ENCODE data around the gene SMAD1. TPM values are rescaled to one million over a fixed set of nuclear protein-coding genes. Genes with fewer than 3 reads are reported as not detected.

Gene SMAD1
- total and polyA plus RNA-seq, 8 donors: 2.6 to 19.3 (median 14.0) TPM

DNA sequence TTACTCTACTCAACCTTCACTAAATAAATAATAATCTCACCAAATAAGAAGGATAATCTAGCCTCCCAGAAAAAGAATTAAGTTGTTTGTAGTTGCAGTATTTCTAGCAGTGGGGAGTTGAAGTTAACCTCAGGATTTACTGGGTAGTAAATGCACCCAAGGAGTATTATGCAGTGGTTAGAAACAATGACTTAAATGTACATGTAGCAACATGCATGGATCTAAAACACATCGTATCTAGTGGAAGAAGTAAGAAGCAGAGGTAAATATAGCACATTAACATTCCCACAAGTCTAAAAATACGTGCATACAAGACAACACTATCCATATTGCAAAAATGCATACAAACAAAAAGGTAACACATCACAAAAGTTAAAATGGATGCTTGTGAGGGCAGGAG is 44.2 kb upstream of the SMAD1 start:
- no peaks in the 10 kb centered on the region for H3K36me3 ChIP-seq
- H3K4me1 ChIP-seq: no peaks in the 10 kb centered on the region
- 77 to 90% methylated on average over 2 of the region's 2 CpGs for WGBS, 2 donors
- FAIRE-seq (no peak), ATAC-seq (no peak), DNase-seq (no peak)
- intact Hi-C loops (cut with DNase I): no loop called here
- no peaks in the 10 kb centered on the region for H3K9me3 ChIP-seq
- TF ChIP-seq, protein P1, sequence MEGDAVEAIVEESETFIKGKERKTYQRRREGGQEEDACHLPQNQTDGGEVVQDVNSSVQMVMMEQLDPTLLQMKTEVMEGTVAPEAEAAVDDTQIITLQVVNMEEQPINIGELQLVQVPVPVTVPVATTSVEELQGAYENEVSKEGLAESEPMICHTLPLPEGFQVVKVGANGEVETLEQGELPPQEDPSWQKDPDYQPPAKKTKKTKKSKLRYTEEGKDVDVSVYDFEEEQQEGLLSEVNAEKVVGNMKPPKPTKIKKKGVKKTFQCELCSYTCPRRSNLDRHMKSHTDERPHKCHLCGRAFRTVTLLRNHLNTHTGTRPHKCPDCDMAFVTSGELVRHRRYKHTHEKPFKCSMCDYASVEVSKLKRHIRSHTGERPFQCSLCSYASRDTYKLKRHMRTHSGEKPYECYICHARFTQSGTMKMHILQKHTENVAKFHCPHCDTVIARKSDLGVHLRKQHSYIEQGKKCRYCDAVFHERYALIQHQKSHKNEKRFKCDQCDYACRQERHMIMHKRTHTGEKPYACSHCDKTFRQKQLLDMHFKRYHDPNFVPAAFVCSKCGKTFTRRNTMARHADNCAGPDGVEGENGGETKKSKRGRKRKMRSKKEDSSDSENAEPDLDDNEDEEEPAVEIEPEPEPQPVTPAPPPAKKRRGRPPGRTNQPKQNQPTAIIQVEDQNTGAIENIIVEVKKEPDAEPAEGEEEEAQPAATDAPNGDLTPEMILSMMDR (IDR thresholded peaks at IDR 0.05): no peak
- H3K4me3 ChIP-seq: no peak overlapping the region
- no peaks in the 10 kb centered on the region for H3K27me3 ChIP-seq
- H3K27ac ChIP-seq: no peak overlapping the region

DNA sequence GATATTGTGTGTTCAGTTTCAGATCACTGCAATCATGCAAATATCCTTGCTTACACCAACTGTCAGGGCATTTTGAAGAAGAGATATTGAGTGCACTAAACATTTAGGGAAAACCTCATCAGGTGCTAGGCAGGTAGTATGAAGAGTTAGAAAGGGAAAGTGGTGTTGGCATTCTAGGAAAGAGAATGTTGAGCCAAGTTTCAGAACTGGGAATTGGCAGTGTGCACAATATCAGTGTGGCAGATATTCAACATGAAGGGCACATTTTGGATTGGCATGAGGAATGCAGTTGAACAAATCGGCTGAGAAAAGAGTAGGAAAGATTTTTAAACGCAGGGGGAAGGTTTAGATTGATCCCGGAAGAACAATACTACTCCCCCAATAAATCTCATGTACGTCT is 43.4 kb upstream of the SMAD1 start:
- intact Hi-C loops (cut with DNase I): no loop called here
- Histone ChIP-seq H3K27me3 (no peaks in the 10 kb centered on the region), H3K4me1 (no peaks in the 10 kb centered on the region), H3K9me3 (no peaks in the 10 kb centered on the region), H3K4me3 (no peak overlapping the region), H3K36me3 (no peaks in the 10 kb centered on the region), H3K27ac (no peak overlapping the region)
- WGBS, 2 donors: 63 to 64% methylated on average over 4 of the region's 4 CpGs
- TF ChIP-seq, protein P1 (IDR thresholded peaks at IDR 0.05): no peak
- FAIRE-seq: no peak
- no peak for ATAC-seq
- DNase-seq: no peak

DNA sequence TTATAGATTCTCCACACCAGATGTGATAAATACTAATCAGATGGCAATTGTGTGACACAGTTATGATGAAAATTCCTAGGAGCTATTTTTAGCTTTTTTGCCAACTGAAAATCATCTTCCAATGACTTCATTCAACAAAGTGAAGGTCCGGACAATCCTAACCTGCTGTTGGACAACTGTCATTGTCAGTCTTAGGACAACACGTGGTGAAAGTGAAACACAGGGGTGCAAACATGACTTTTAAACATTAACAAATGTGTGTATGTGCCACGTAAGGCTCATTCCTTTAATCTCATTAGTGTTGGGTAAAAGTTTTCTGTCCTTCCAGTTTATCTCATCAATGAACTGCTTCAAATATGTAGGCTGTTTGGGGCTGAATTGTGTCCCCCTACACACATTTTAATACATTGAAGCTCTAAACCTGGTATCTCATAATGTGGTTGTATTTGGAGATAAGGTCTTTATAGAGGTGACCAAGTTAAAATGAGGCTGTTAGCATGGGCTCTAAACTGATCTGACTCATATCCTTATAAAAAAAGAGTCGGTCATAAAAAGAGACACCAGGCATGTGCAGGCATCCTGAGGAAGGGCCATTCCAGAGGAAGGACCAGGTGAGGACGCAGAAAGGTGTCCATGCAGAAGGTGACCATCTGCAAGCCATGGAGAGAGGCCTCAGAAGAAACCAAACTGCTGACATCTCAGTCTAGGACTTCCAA is 41.2 kb upstream of the SMAD1 start:
- H3K9me3 ChIP-seq: no peaks in the 10 kb centered on the region
- H3K4me3 ChIP-seq: no peak overlapping the region
- H3K27ac ChIP-seq: no peak overlapping the region
- H3K36me3 ChIP-seq: no peaks in the 10 kb centered on the region
- no peak for FAIRE-seq
- TF ChIP-seq, protein P1 (IDR thresholded peaks at IDR 0.05): no peak
- 70 to 79% methylated on average over 5 of the region's 5 CpGs for WGBS, 2 donors
- no peaks in the 10 kb centered on the region for H3K27me3 ChIP-seq
- no peak for DNase-seq
- intact Hi-C loops (cut with DNase I): no loop called here
- no peaks in the 10 kb centered on the region for H3K4me1 ChIP-seq
- ATAC-seq: no peak

DNA sequence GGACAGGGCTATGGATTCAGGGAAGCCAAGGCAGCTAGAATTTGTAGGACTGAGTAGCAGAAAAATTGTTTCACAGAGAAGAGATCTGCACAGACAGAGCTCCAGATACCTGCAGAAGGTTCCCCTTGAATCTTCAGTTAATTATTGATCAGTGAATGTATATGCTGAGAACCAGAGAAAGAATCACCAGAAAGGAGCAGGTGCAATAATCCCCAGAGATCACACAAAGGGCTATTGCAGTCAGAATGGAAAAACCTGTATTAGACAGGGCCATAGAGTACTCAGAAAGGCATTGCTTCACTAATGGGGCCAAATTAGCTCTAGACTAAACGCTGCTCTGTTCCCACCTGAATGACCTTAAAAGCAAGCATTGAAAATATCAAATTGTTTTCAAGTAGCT is 35.5 kb upstream of the SMAD1 start:
- DNase-seq (no peak), FAIRE-seq (no peak), ATAC-seq (no peak)
- intact Hi-C loops (cut with DNase I): no loop called here
- WGBS, 2 donors: 22 to 41% methylated on average over 1 of the region's 1 CpG
- Histone ChIP-seq H3K27me3 (no peaks in the 10 kb centered on the region), H3K27ac (no peak overlapping the region), H3K36me3 (no peaks in the 10 kb centered on the region), H3K4me3 (no peak overlapping the region), H3K9me3 (no peaks in the 10 kb centered on the region), H3K4me1 (no peaks in the 10 kb centered on the region)
- TF ChIP-seq, protein P1 (IDR thresholded peaks at IDR 0.05): no peak

DNA sequence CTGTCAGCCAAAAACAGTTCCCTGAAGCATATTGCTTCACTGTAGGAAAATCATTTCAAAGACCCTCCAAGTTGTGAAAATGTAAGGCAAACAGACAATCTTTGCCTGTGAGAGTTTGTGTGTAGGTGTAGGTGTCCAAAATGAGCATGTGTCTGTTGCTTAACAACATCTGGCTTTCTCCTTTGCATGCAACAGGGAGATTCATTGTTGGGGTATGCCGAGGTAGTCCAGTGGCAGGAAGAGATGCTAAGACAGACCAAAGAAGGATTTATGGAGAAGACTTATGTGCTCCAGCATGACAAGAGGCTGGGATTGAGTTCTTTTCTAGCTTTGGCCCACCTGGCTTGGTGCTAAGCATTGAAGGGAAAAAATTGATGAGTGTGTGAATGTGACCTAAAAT is 29.8 kb upstream of the SMAD1 start:
- H3K27me3 ChIP-seq: no peaks in the 10 kb centered on the region
- no peak overlapping the region for H3K27ac ChIP-seq
- no peak for DNase-seq
- FAIRE-seq: no peak
- no peak overlapping the region for H3K4me3 ChIP-seq
- intact Hi-C loops (cut with DNase I): no loop called here
- no peak for ATAC-seq
- no peaks in the 10 kb centered on the region for H3K36me3 ChIP-seq
- TF ChIP-seq, protein P1 (IDR thresholded peaks at IDR 0.05): no peak
- 86 to 88% methylated on average over 1 of the region's 1 CpG for WGBS, 2 donors
- H3K9me3 ChIP-seq: no peaks in the 10 kb centered on the region
- no peaks in the 10 kb centered on the region for H3K4me1 ChIP-seq

Measured in pancreas (tissue), 10 donors.